Heart right ventricle (tissue), 16 donors: ENCODE measurements around the gene RGS2. TPM values are rescaled to one million over a fixed set of nuclear protein-coding genes. Genes with fewer than 3 reads are reported as not detected.

ENCODE experiments used
- ATAC-seq, 8 donors: fragments of 200-7000 bp; cut with Tn5 transposase; one replicate each; pipeline ENCODE4 v1.9.1; 2020; ENCODE audit warnings: mild to moderate bottlenecking in 8 of 8, moderate library complexity in 8 of 8, moderate number of reproducible peaks in 1 of 8
- DNase-seq, 2 donors: peaks; one replicate each; pipeline ENCODE4 v3.0.0-alpha.2; 2020
- H3K27ac ChIP-seq, 10 donors: fragments of 200-600 bp; sonication (generic) in 2 of 10; one replicate each; pipeline versions ENCODE4 v1.5.0 to v1.8.0; 2020 to 2022; ENCODE audit warnings: mild to moderate bottlenecking in 3 of 10
- H3K27me3 ChIP-seq, 7 donors: fragments of 200-600 bp; one replicate each; pipeline ENCODE4 v1.8.0; 2021 to 2022; ENCODE audit warnings: mild to moderate bottlenecking in 2 of 7
- H3K36me3 ChIP-seq, 9 donors: fragments of 200-600 bp; sonication (generic) in 1 of 9; one replicate each; pipeline versions ENCODE4 v1.5.0 to v1.8.0; 2020 to 2022; ENCODE audit warnings: mild to moderate bottlenecking in 2 of 9
- H3K4me1 ChIP-seq, 9 donors: fragments of 200-600 bp; sonication (generic) in 1 of 9; one replicate each; pipeline versions ENCODE4 v1.5.0 to v1.8.0; 2020 to 2022; ENCODE audit warnings: mild to moderate bottlenecking in 4 of 9
- H3K4me3 ChIP-seq, 10 donors: fragments of 200-600 bp; sonication (generic) in 2 of 10; one replicate each; pipeline versions ENCODE4 v1.5.0 to v1.8.0; 2020 to 2022; ENCODE audit warnings: mild to moderate bottlenecking in 7 of 10, moderate library complexity in 2 of 10
- H3K9me3 ChIP-seq, 11 donors: fragments of 200-600 bp in 10 of 11; sonication (generic) in 2 of 11; one replicate each; pipeline versions ENCODE4 v1.5.0 to v1.8.0; 2013 to 2022; ENCODE audit warnings: mild to moderate bottlenecking in 2 of 11, control low read depth in 1 of 11, moderate library complexity in 1 of 11
- WGBS, 2 donors: extraction: QIAGEN DNeasy Blood & Tissue Kit; methylation state at CpG; one replicate each; pipeline ENCODE4 v1.1.7; 2013; ENCODE audit warnings: inconsistent platforms in 1 of 2; 5-methylcytosine and 5-hydroxymethylcytosine counted together
- intact Hi-C, 10 donors: fragments of 100-400 bp; cut with DNase I; formaldehyde crosslinking; loops; one replicate each; pipeline versions ENCODE4 v1.11.1 to v1.14.2; 2022
- polyA plus RNA-seq, 2 donors: library from polyadenylated mRNA; stranded (reverse); fragments of 200-250 nt; gene quantifications; one replicate each; pipeline ENCODE4 v1.2.3, GENCODE V29; 2013
- total RNA-seq, 10 donors: library from RNA; stranded (reverse); fragmentation: NEBNext Ultra II Directional in 3 of 10; extraction: Animal tissue kit (Norgen Biotek cat#: 25700) in 3 of 10; gene quantifications; one replicate each; pipeline versions ENCODE4 v1.2.1 to v1.2.4, GENCODE V29; 2021 to 2023
- TF ChIP-seq, protein P1 (sequence below), 9 donors: fragments of 200-600 bp; sonication (generic) in 2 of 9; IDR thresholded peaks; one replicate each; pipeline versions ENCODE4 v1.5.0 to v1.8.0; 2021 to 2022; ENCODE audit warnings: antibody characterized with exemption in 9 of 9, mild to moderate bottlenecking in 5 of 9, moderate library complexity in 1 of 9
- donor health status: Arrhythmogenic right ventricular cardiomyopathy.
- donor health status: ischemic (EF 13 %, LVEDD 7.1; RV severe dilation, severe dysfunction).
- donor health status: healthy with polysubstance abuse.
- donor health status: DM: no; HTN: yes; CAD: no.
- donor health status: DM: no; HTN: no; CAD: no.
- donor health status: ischemic (EF 25% LVEDD 6.9; RV normal size, moderate dysfunction).
- donor health status: ischemic (EF 25% LVEDD 5.7; RV mildly dilated, moderate dysfunction).
- donor health status: healthy.
- donor health status: DM: yes; HTN: yes; CAD: no.
- donor health status: Ischemic cardiomyopathy.
- donor health status: ischemic (EF 35%, LVEDD 5.7; RV mildly dilated, moderate dysfunction).
- donor health status: nonischemic (EF 11% LVEDD 7.7; RV severe dilation, severe dysfunction).
- donor health status: DM: yes; HTN: yes; CAD: no.
- donor health status: PGD.
- donor health status: ischemic (EF 29% LVEDD 5.4; RV normal size, mild dysfunction).
- donor health status: nonischemic (EF 23%, LVEDD 6.1; RV moderate dilation, normal function).

The RGS2 gene
- total and polyA plus RNA-seq, 12 donors = 12.2 to 30.8 (median 18.2) TPM

DNA sequence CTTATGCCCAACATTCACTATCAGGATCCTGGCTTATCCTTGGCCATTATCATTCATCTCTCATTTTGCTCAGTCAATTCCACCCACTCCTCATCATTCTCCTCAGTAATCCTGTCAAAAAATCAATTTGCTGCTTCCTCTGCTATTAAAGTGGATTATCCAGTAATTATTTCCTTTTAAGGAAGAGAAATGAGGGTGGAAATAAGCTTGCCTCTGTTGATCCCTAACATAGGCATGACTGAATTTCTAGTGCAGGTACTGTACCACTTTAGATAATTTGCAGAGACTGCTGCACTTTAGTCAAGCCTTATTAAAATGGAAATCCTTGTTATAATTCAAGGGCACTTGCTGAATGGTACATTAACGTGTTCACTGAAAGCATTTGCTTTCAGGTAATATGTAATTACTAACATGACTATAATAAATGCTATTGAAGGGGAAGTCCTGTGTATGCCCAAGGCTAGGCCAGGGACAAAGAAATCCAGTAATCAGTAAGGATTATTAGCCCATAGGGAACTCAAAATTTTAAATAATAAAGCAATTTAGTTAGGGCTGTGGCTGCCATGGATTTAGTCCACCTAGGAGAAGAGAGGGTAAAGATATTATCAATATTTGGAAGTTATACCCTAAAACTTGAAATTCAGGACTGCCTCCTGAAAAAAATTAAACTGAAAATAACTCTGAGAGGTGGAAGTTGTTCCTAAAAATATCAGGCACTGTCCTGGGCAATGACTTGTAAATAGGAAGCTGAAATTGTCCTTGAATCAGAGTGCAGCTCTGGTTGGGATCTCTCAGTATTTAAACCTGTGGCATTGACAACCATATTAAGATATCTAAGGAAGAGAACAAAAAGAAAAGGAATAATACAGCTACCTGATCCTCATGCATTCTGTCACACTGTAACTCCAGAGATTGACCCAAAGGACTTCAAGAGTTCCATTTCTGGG, 43.4 kb downstream of the RGS2 start:
- ATAC-seq = peak in 2 of 8 donors; percentile 56 to 57
- no peaks in the 10 kb centered on the region for H3K27me3 ChIP-seq
- intact Hi-C loops = no loop called here
- H3K9me3 ChIP-seq = no peaks in the 10 kb centered on the region
- peak overlapping the region in 3 of 10 donors; percentile 2 to 23 (median 15) for H3K27ac ChIP-seq
- no peak for DNase-seq
- peaks cover 0 to 18% (median 4%) of the 10 kb centered on the region in 9 donors for H3K4me1 ChIP-seq
- TF ChIP-seq, protein P1, sequence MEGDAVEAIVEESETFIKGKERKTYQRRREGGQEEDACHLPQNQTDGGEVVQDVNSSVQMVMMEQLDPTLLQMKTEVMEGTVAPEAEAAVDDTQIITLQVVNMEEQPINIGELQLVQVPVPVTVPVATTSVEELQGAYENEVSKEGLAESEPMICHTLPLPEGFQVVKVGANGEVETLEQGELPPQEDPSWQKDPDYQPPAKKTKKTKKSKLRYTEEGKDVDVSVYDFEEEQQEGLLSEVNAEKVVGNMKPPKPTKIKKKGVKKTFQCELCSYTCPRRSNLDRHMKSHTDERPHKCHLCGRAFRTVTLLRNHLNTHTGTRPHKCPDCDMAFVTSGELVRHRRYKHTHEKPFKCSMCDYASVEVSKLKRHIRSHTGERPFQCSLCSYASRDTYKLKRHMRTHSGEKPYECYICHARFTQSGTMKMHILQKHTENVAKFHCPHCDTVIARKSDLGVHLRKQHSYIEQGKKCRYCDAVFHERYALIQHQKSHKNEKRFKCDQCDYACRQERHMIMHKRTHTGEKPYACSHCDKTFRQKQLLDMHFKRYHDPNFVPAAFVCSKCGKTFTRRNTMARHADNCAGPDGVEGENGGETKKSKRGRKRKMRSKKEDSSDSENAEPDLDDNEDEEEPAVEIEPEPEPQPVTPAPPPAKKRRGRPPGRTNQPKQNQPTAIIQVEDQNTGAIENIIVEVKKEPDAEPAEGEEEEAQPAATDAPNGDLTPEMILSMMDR (IDR thresholded peaks at IDR 0.05) = no peak
- no peak overlapping the region for H3K4me3 ChIP-seq
- 0 to 40% methylated on average over 1 of the region's 1 CpG for WGBS, 2 donors
- no peaks in the 10 kb centered on the region for H3K36me3 ChIP-seq

DNA sequence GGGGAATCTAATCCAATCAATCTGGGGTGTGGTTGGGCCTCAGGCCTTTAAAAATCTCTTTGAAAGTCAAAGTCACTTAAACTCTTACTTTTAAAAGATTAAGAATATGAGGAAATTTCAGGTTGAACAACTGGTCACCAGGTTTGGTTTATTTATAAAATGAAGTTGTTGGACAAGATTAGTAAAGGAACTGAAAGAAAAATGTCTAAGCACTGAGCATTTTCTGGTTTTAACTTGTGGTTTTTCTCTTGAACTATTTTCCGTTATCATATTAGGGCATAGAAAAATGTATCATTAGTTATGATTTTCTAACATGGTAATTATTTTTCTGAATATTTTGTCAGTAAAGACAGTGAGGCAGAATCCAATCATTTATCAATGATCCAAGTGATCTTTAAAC, 49.6 kb downstream of the RGS2 start:
- no peak for ATAC-seq

DNA sequence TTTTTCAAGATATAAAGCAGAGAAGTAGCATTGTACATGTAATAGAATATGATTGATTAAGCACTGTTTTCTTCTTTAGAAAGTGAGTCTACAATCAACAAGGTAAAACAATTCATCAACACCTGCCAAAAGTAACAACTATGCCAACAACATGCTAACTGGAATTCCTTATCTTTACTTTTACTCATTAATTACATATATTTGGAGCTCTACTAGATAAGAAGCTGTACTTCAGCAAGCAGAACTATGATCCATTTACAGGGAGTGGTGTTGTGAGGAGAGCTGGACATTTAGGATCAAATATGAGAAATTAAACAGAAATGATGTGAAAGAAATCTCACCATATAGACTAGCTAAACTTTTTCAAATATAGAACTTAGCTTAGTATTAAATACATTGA, 51.0 kb downstream of the RGS2 start:
- DNase-seq (no peak), ATAC-seq (no peak)
- no peaks in the 10 kb centered on the region for H3K27me3 ChIP-seq
- intact Hi-C loops = no loop called here
- H3K36me3 ChIP-seq = no peaks in the 10 kb centered on the region
- H3K4me3 ChIP-seq = no peak overlapping the region
- no peak overlapping the region for H3K27ac ChIP-seq
- H3K9me3 ChIP-seq = no peaks in the 10 kb centered on the region
- TF ChIP-seq, protein P1 (IDR thresholded peaks at IDR 0.05) = no peak
- H3K4me1 ChIP-seq = peaks cover 0 to 6% (median 0%) of the 10 kb centered on the region in 9 donors

More for the DNA sequence above, 49.6 kb downstream of the RGS2 start:
- H3K36me3 ChIP-seq = no peaks in the 10 kb centered on the region
- H3K27ac ChIP-seq = no peak overlapping the region
- no peaks in the 10 kb centered on the region for H3K9me3 ChIP-seq
- TF ChIP-seq, protein P1 (IDR thresholded peaks at IDR 0.05) = no peak
- intact Hi-C loops = no loop called here
- no peak overlapping the region for H3K4me3 ChIP-seq
- 81 to 93% methylated on average over 1 of the region's 1 CpG for WGBS, 2 donors
- H3K27me3 ChIP-seq = no peaks in the 10 kb centered on the region
- H3K4me1 ChIP-seq = peaks cover 0 to 6% (median 0%) of the 10 kb centered on the region in 9 donors
- DNase-seq = no peak

DNA sequence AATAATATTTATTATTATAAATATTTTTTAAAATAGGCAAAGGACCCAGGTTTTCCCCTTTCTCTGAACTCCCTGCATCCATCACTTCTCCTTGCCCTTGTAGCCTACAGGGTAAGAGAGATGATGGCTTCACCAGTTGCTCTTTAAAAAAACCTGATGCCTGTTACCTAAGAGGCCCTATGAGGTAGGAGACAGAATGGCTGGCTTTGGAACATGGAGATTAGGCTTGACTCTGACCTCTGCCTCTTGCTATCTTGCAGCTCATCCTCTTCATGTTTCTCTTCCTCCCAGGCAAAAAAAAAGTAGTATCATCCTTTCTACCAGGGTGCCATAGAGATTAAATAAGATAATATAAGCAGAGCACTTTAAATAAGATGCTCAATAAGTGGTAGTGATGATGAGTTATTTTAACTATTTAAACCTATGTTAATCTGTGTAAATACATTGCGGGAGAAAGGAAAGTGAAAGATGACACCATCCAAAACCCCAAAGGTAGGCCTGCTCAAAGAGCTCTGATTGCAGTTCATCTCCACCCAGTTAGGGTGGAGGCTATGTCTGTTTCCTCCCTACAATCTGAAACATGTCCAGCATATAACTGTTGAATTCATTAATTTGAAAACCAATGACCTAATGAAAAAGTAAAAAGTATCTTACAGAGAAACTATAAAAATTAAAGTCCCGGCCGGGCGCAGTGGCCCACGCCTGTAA, 51.8 kb downstream of the RGS2 start:
- intact Hi-C loops = no loop called here
- H3K27me3 ChIP-seq = no peaks in the 10 kb centered on the region
- H3K4me1 ChIP-seq = peaks cover 0 to 6% (median 0%) of the 10 kb centered on the region in 9 donors
- no peaks in the 10 kb centered on the region for H3K36me3 ChIP-seq
- peak in 2 of 8 donors; percentile 44 to 56 for ATAC-seq
- TF ChIP-seq, protein P1 (IDR thresholded peaks at IDR 0.05) = no peak
- no peaks in the 10 kb centered on the region for H3K9me3 ChIP-seq
- DNase-seq = no peak
- no peak overlapping the region for H3K4me3 ChIP-seq
- H3K27ac ChIP-seq = no peak overlapping the region
- 63 to 81% methylated on average over 5 of the region's 5 CpGs for WGBS, 2 donors
